Fibroblast of lung (primary cell): ENCODE data around the gene GUK1. TPM values are rescaled to one million over a fixed set of nuclear protein-coding genes. Genes with fewer than 3 reads are reported as not detected.
"Not testable (repeated sequence)": the region's sequence is repeated elsewhere in the genome, so short reads cannot be mapped to it uniquely, and the experiment has no call there.

Experiments
- DNase-seq, 2 donors: peaks; one replicate each; pipeline versions ENCODE4 v3.0.0 to v3.0.0-alpha.2; 2010; ENCODE audit warnings: low read depth in 2 of 2
- H2AFZ ChIP-seq: 2 replicates; pipeline ENCODE4 v1.5.1; 2012; ENCODE audit warnings: low read length, control low read depth, inconsistent platforms
- H3K27ac ChIP-seq: 2 replicates; pipeline ENCODE4 v1.5.1; 2011; ENCODE audit warnings: low read length, control low read depth; ENCODE audit not compliant: insufficient read depth
- H3K27me3 ChIP-seq: 2 replicates; pipeline ENCODE4 v1.5.1; 2011; ENCODE audit warnings: mild to moderate bottlenecking, low read length; ENCODE audit not compliant: control insufficient read depth, insufficient read depth
- H3K36me3 ChIP-seq: 2 replicates; pipeline ENCODE4 v1.5.1; 2011; ENCODE audit warnings: low read length; ENCODE audit not compliant: control insufficient read depth, insufficient read depth
- H3K4me1 ChIP-seq: 2 replicates; pipeline ENCODE4 v1.5.1; 2011; ENCODE audit warnings: low read length; ENCODE audit not compliant: control insufficient read depth, insufficient read depth; ENCODE audit errors: extremely low read depth
- H3K4me2 ChIP-seq: 2 replicates; pipeline ENCODE4 v1.5.1; 2011; ENCODE audit warnings: low read length, control low read depth; ENCODE audit not compliant: insufficient read depth; ENCODE audit errors: extremely low read depth
- H3K4me3 ChIP-seq, 4 experiments: fragments of 200-600 bp in 1 of 4; sonication (generic) in 1 of 4; replicated peaks in 1 of 4; 2 replicates each; pipeline ENCODE4 v1.5.1; 2011 to 2016; ENCODE audit warnings: low read length in 4 of 4, low read depth in 3 of 4, mild to moderate bottlenecking in 3 of 4, control low read depth in 2 of 4, inconsistent platforms in 1 of 4, mixed read lengths in 1 of 4; ENCODE audit not compliant: insufficient read depth in 1 of 4; ENCODE audit errors: control extremely low read depth in 1 of 4
- H3K79me2 ChIP-seq: 2 replicates; pipeline ENCODE4 v1.5.1; 2012; ENCODE audit warnings: mild to moderate bottlenecking, low read length, inconsistent platforms; ENCODE audit not compliant: control insufficient read depth, insufficient read depth
- H3K9ac ChIP-seq: 2 replicates; pipeline ENCODE4 v1.5.1; 2011; ENCODE audit warnings: mild to moderate bottlenecking, low read length, control low read depth; ENCODE audit not compliant: insufficient read depth
- H3K9me3 ChIP-seq: 2 replicates; pipeline ENCODE4 v1.5.1; 2012; ENCODE audit warnings: low read depth, low read length; ENCODE audit not compliant: control insufficient read depth, insufficient read depth
- H4K20me1 ChIP-seq: 2 replicates; pipeline ENCODE4 v1.5.1; 2011; ENCODE audit warnings: low read length; ENCODE audit not compliant: control insufficient read depth, insufficient read depth; ENCODE audit errors: extremely low read depth
- CTCF ChIP-seq, 2 donors: IDR thresholded peaks in 1 of 2; conservative IDR thresholded peaks in 1 of 2; 1 replicate in 1 of 2; 2 replicates in 1 of 2; pipeline ENCODE4 v1.5.1; 2011 to 2012; ENCODE audit warnings: low read length in 2 of 2, control low read depth in 1 of 2, inconsistent platforms in 1 of 2, low read depth in 1 of 2, mild to moderate bottlenecking in 1 of 2
- EZH2 ChIP-seq: IDR thresholded peaks from 2 replicates; pipeline ENCODE4 v1.5.1; 2012; ENCODE audit warnings: low read length, control low read depth, mild to moderate bottlenecking; ENCODE audit errors: missing control alignments
- polyA plus RNA-seq, 2 donors: library from polyadenylated mRNA; depleted of rRNA in 1 of 2; stranded (reverse) in 1 of 2; unstranded in 1 of 2; fragments of >200 nt; gene quantifications; 2 replicates each; pipeline ENCODE4 v1.2.1, GENCODE V29; 2011 to 2012; ENCODE audit warnings: missing spikeins in 1 of 2
- total RNA-seq: library from RNA; depleted of rRNA; stranded (reverse); fragments of >200 nt; gene quantifications from 2 replicates; pipeline ENCODE4 v1.2.1, GENCODE V29; 2014

Gene GUK1
- total and polyA plus RNA-seq, 2 donors (not counting 1 experiment from before 2014, with no cell fraction given): 217 to 479 TPM

- H3K27me3 ChIP-seq: no peaks in the 10 kb centered on the region
- no peaks in the 10 kb centered on the region for H3K36me3 ChIP-seq
- no peaks in the 10 kb centered on the region for H3K79me2 ChIP-seq
- TF ChIP-seq EZH2 (no peak), CTCF (conservative IDR thresholded peaks at IDR 0.05 in 1 of 2, IDR thresholded peaks at IDR 0.05 in 1 of 2; ENCODE audit: low read depth in 1 of 2, low read length in 2 of 2) (no peak)
- H3K4me3 ChIP-seq: no peak overlapping the region
- H3K4me2 ChIP-seq: no peak overlapping the region
- no peak overlapping the region for H2AFZ ChIP-seq
- H3K4me1 ChIP-seq: no peaks in the 10 kb centered on the region
- no peaks in the 10 kb centered on the region for H4K20me1 ChIP-seq
- DNase-seq: no peak
- H3K27ac ChIP-seq: no peak overlapping the region
- H3K9ac ChIP-seq: no peak overlapping the region
- no peaks in the 10 kb centered on the region for H3K9me3 ChIP-seq
These were observed 31.3 kb downstream of the GUK1 start for GRCh38 chr1:228171221-228171891.

DNA sequence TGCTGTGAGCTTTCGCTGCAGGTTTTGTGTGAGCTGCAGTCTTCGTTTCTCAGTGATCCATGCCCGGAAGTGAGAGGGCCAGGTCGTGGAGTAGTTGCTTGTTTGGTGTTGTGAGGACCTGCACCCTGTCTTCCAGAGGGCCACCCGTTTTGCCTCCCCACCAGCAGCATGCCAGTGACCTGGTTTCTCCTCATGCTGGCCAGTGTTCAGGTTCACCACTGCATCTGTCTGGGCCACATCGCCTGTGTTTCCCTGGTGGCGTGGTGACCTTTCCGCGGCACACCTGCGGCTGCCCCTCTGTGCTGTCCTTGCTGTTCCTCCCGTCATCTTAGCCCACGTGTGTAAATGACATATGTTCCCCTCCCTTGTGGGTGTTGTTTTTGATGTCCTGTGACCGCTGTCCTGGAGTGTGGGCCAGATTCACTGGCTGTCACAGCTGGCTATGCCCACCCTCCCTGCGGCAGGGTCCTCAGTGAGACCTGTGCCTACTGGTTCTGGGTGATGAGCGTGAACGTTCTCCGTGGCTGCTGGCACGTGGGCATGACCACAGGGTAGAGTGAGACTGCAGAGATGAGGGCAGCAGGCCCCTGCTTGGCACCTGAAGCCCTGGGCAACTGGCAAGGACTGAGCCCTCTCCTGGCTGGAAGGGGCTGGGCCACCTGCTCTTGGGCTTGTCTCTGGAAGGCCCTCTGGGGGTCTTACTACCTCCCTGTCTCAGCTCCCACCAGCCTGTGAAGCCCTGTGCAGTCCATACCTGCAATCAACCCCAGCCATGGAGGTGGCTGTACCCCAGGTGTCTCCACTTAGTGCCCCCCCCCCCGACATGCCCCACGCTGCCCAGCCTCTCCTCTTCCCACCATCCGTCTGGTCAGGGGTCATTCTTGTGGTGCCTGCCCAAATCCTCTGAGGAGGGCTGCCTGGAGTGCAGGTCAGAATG is 32.8 kb downstream of the GUK1 start:
- H3K27me3 ChIP-seq: no peaks in the 10 kb centered on the region
- no peaks in the 10 kb centered on the region for H3K36me3 ChIP-seq
- H2AFZ ChIP-seq: no peak overlapping the region
- no peak overlapping the region for H3K9ac ChIP-seq
- H3K4me2 ChIP-seq: no peak overlapping the region
- no peak overlapping the region for H3K27ac ChIP-seq
- H3K4me1 ChIP-seq: no peaks in the 10 kb centered on the region
- no peaks in the 10 kb centered on the region for H3K9me3 ChIP-seq
- TF ChIP-seq CTCF (conservative IDR thresholded peaks at IDR 0.05 in 1 of 2, IDR thresholded peaks at IDR 0.05 in 1 of 2; ENCODE audit: low read depth in 1 of 2, low read length in 2 of 2) (no peak), EZH2 (no peak)
- no peak overlapping the region for H3K4me3 ChIP-seq
- no peaks in the 10 kb centered on the region for H3K79me2 ChIP-seq
- DNase-seq: no peak
- no peaks in the 10 kb centered on the region for H4K20me1 ChIP-seq

- DNase-seq, H3K36me3 ChIP-seq, H3K27me3 ChIP-seq, H4K20me1 ChIP-seq, H3K4me1 ChIP-seq, H3K27ac ChIP-seq, H3K4me2 ChIP-seq, H3K4me3 ChIP-seq, H3K79me2 ChIP-seq, H2AFZ ChIP-seq, H3K9me3 ChIP-seq: not testable (repeated sequence)
- peak overlapping the region; percentile 16 for H3K9ac ChIP-seq
These were observed 33.7 kb downstream of the GUK1 start for GRCh38 chr1:228173528-228174481.
